Endothelial cell of umbilical vein (primary cell): ENCODE results near the gene WASHC1. TPM values are rescaled to one million over a fixed set of nuclear protein-coding genes. Genes with fewer than 3 reads are reported as not detected.
"Not testable (repeated sequence)": the region's sequence is repeated elsewhere in the genome, so short reads cannot be mapped to it uniquely, and the experiment has no call there.

Experiments used
- Bru-seq: library from RNA; stranded (reverse); fragments of 400-500 nt; gene quantifications from one replicate; lab custom pipeline; 2021; lab: Mats Ljungman, UMichigan
- BruChase-seq, 2 experiments: library from RNA; stranded (reverse); fragments of 400-500 nt; gene quantifications; one replicate each; lab custom pipeline; 2021; lab: Mats Ljungman, UMichigan
- BruUV-seq: library from RNA; stranded (reverse); fragments of 400-500 nt; replicated peaks from 2 replicates; lab custom pipeline; 2021; lab: Mats Ljungman, UMichigan
- CTCF ChIA-PET: fragments of 300-600, 350-600 bp; sonication (Branson Sonifier 250); formaldehyde crosslinking; loops from one replicate; lab custom pipeline; 2021; ENCODE audit warnings: antibody characterized with exemption, inconsistent platforms; lab: Charles Lee
- POLR2A ChIA-PET: fragments of 300-600, 350-600 bp; sonication (Branson Sonifier 250); formaldehyde crosslinking; loops from one replicate; lab custom pipeline; 2021; ENCODE audit warnings: antibody characterized with exemption, inconsistent platforms; lab: Charles Lee
- DNase-seq: peaks from one replicate; pipeline ENCODE4 v3.0.0-alpha.2; 2011; ENCODE audit warnings: low read depth, low spot score
- FAIRE-seq: peaks from 2 replicates; lab custom pipeline; 2011; peaks lifted over from hg19 to GRCh38; lab: Jason Lieb, UNC
- H2AFZ ChIP-seq: 2 replicates; pipeline ENCODE4 v1.6.0; 2012; ENCODE audit warnings: low read depth, low read length, control low read depth, inconsistent platforms
- H3K27ac ChIP-seq: 2 replicates; pipeline ENCODE4 v1.5.1; 2011; ENCODE audit warnings: low read depth, mild to moderate bottlenecking, control low read depth, low read length, moderate library complexity; ENCODE audit not compliant: insufficient read depth
- H3K27me3 ChIP-seq, 2 experiments: 2 replicates each; pipeline versions ENCODE4 v1.6.0 to v1.6.1; 2011; ENCODE audit warnings: low read length in 2 of 2, mixed read lengths in 1 of 2; ENCODE audit not compliant: control insufficient read depth in 2 of 2, insufficient read depth in 2 of 2
- H3K36me3 ChIP-seq, 2 experiments: 2 replicates in 1 of 2; 3 replicates in 1 of 2; pipeline ENCODE4 v1.5.1; 2011; ENCODE audit warnings: low read length in 2 of 2, mild to moderate bottlenecking in 1 of 2, moderate library complexity in 1 of 2; ENCODE audit not compliant: control insufficient read depth in 2 of 2, insufficient read depth in 2 of 2; ENCODE audit errors: extremely low read depth in 1 of 2
- H3K4me1 ChIP-seq: 3 replicates; pipeline ENCODE4 v1.5.1; 2011; ENCODE audit warnings: mild to moderate bottlenecking, low read length; ENCODE audit not compliant: control insufficient read depth, insufficient read depth; ENCODE audit errors: extremely low read depth
- H3K4me2 ChIP-seq: 2 replicates; pipeline ENCODE4 v1.6.1; 2011; ENCODE audit warnings: low read length, control low read depth, mixed read lengths; ENCODE audit not compliant: insufficient read depth
- H3K4me3 ChIP-seq, 3 experiments: fragments of 200-600 bp in 1 of 3; sonication (generic), shearing (Covaris generic) in 1 of 3; replicated peaks in 1 of 3; 2 replicates each; pipeline ENCODE4 v1.5.1; 2011 to 2016; ENCODE audit warnings: control low read depth in 3 of 3, low read length in 3 of 3, mild to moderate bottlenecking in 2 of 3, inconsistent platforms in 1 of 3, low read depth in 1 of 3, moderate library complexity in 1 of 3; ENCODE audit not compliant: insufficient read depth in 1 of 3
- H3K79me2 ChIP-seq: 2 replicates; pipeline ENCODE4 v1.6.0; 2012; ENCODE audit warnings: low read length, inconsistent platforms; ENCODE audit not compliant: control insufficient read depth, insufficient read depth
- H3K9ac ChIP-seq: replicated peaks from 2 replicates; pipeline ENCODE3; 2011; ENCODE audit warnings: low read length, control low read depth; ENCODE audit not compliant: insufficient read depth; ENCODE audit errors: extremely low read depth
- H3K9me1 ChIP-seq: replicated peaks from 3 replicates; pipeline ENCODE4 v1.6.0; 2011; ENCODE audit warnings: mild to moderate bottlenecking, low read length; ENCODE audit not compliant: control insufficient read depth, insufficient read depth; ENCODE audit errors: extremely low read depth
- H3K9me3 ChIP-seq: replicated peaks from 2 replicates; pipeline ENCODE4 v1.5.1; 2012; ENCODE audit warnings: low read length, inconsistent platforms; ENCODE audit not compliant: control insufficient read depth, insufficient read depth
- H4K20me1 ChIP-seq: replicated peaks from 2 replicates; pipeline ENCODE3; 2011; ENCODE audit warnings: mild to moderate bottlenecking, low read length; ENCODE audit not compliant: control insufficient read depth, insufficient read depth; ENCODE audit errors: extremely low read depth
- dilution Hi-C: fragments of 300-500 bp; cut with MboI; formaldehyde crosslinking; loops from one replicate; pipeline ENCODE4 v1.15.0; 2019; ENCODE audit warnings: low sequenced_read_pairs; ENCODE audit not compliant: extremely low pct_ligation_motif_present
- intact Hi-C: fragments of 100-400 bp; cut with micrococcal nuclease; formaldehyde crosslinking; loops from one replicate; pipeline ENCODE4 v1.10.0; 2022
- long read RNA-seq: library from polyadenylated mRNA; stranded (forward); transcript quantifications from one replicate; pipeline ENCODE4 v2.0.0, GENCODE V29; 2021
- polyA minus RNA-seq, 3 experiments: library from RNA; depleted of rRNA, polyadenylated mRNA; stranded (reverse); fragments of >200 nt; gene quantifications; 1 replicate in 1 of 3; 2 replicates in 2 of 3; pipeline ENCODE4 v1.2.3, GENCODE V29; 2011
- polyA plus RNA-seq, 4 experiments: library from polyadenylated mRNA; depleted of rRNA in 3 of 4; stranded (reverse) in 3 of 4; unstranded in 1 of 4; fragments of >200 nt; gene quantifications; 2 replicates each; pipeline versions ENCODE4 v1.2.1 to v1.2.3, GENCODE V29; 2011 to 2012; ENCODE audit warnings: missing spikeins in 1 of 4
- total RNA-seq: library from RNA; stranded (reverse); gene quantifications from 2 replicates; pipeline ENCODE4 v1.2.3, GENCODE V29; 2021

The WASHC1 gene, protein sequence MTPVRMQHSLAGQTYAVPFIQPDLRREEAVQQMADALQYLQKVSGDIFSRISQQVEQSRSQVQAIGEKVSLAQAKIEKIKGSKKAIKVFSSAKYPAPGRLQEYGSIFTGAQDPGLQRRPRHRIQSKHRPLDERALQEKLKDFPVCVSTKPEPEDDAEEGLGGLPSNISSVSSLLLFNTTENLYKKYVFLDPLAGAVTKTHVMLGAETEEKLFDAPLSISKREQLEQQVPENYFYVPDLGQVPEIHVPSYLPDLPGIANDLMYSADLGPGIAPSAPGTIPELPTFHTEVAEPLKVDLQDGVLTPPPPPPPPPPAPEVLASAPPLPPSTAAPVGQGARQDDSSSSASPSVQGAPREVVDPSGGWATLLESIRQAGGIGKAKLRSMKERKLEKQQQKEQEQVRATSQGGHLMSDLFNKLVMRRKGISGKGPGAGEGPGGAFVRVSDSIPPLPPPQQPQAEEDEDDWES
- total RNA-seq (10.3 and 12.3 TPM in 2 replicates), polyA plus RNA-seq (10.8 and 11.5 TPM in 2 replicates), polyA minus RNA-seq (6.3 and 6.5 TPM in 2 replicates), Bru-seq, nascent RNA (percentile 48 among the genes with signal in this experiment), BruChase-seq, experiment 1, labeled RNA remaining after a 6-hour chase (percentile 46 among the genes with signal in this experiment), BruChase-seq, experiment 2, labeled RNA remaining after a 2-hour chase (percentile 45 among the genes with signal in this experiment)
- 5.7 and 8.1 TPM in 2 replicates for polyA plus RNA-seq (2011; cell fraction: cytosol; rRNA removed)
- 29.6 and 39.8 TPM in 2 replicates for polyA plus RNA-seq (2011; cell fraction: nucleus; rRNA removed)
- 6.9 and 9.4 TPM in 2 replicates for polyA plus RNA-seq (2012)
- 1.4 TPM for polyA minus RNA-seq (2011; cell fraction: cytosol; rRNA and poly(A)+ RNA removed)
- polyA minus RNA-seq (2011; cell fraction: nucleus; rRNA and poly(A)+ RNA removed), result 3.6 and 5.8 TPM in 2 replicates
- long read RNA-seq, partial matches to known transcripts, result 0 of 1 reads
- long read RNA-seq, other reads (novel, unspliced or antisense), result 1 of 1 reads

DNA sequence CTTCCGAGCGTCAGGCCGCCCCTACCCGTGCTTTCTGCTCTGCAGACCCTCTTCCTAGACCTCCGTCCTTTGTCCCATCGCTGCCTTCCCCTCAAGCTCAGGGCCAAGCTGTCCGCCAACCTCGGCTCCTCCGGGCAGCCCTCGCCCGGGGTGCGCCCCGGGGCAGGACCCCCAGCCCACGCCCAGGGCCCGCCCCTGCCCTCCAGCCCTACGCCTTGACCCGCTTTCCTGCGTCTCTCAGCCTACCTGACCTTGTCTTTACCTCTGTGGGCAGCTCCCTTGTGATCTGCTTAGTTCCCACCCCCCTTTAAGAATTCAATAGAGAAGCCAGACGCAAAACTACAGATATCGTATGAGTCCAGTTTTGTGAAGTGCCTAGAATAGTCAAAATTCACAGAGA lies at the start of gene WASHC1:
WASHC1 (minus strand) TSS at position 101 of the 400 bp plus-strand sequence. CDS start 4,457 bp downstream, outside the sequence.
- H3K27me3 ChIP-seq, DNase-seq, H3K36me3 ChIP-seq, H3K4me1 ChIP-seq, dilution Hi-C loops, H4K20me1 ChIP-seq, H3K27ac ChIP-seq, H3K9me3 ChIP-seq, CTCF ChIA-PET, H3K9me1 ChIP-seq, H3K4me2 ChIP-seq, intact Hi-C loops, H2AFZ ChIP-seq, POLR2A ChIA-PET, BruUV-seq, FAIRE-seq, H3K9ac ChIP-seq, H3K79me2 ChIP-seq: not testable (repeated sequence)
- peak within 1 kb of the TSS in 2 of 3 experiments; percentile 28 to 40 for H3K4me3 ChIP-seq

DNA sequence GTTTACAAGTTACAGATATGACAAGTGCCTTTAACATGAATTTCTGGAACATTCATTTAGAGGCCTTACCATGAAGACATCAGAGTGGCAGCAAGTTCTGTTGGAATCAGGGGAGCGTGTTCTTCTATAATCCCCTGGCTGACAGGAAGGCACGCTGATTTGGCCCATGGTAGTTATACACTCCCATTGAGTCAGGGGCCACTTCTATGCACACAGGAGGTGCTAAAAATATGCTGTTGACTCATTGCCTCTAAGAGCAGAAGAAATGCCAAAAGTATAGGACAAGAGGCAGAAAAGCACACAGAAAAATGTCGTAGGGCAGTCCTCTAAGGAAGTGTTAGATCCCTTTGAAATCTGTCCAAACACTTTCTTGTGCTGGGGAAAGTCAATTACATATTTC lies 49.1 kb upstream of the WASHC1 start:
- CTCF ChIA-PET, H3K4me2 ChIP-seq, H4K20me1 ChIP-seq, H3K27me3 ChIP-seq, DNase-seq, H3K9me3 ChIP-seq, H3K79me2 ChIP-seq, H3K9me1 ChIP-seq, H3K4me3 ChIP-seq, FAIRE-seq, H3K9ac ChIP-seq, H3K36me3 ChIP-seq, intact Hi-C loops, POLR2A ChIA-PET, dilution Hi-C loops, H3K27ac ChIP-seq, H2AFZ ChIP-seq, H3K4me1 ChIP-seq, BruUV-seq: not testable (repeated sequence)

DNA sequence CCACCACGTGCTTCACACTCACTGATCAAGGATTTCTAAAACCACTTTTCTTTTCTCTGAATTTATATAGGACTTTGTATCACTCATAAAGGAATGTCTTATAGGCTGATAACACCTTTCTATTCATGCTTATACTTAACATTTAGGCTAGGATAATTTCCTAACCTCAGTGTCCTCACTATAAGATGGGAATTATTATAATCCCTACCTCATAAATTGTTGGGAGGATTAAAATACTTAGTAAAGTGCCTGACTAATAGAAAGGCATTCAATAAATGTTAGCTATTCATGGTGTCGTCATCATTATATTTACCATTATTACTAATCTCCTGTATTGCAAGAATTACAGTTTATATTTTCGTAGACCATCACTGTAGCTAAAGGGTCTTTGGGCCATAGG lies 47.1 kb upstream of the WASHC1 start:
- FAIRE-seq, H3K4me3 ChIP-seq, H3K36me3 ChIP-seq, BruUV-seq, H3K4me2 ChIP-seq, H4K20me1 ChIP-seq, H3K79me2 ChIP-seq, H3K27ac ChIP-seq, H3K9ac ChIP-seq, CTCF ChIA-PET, DNase-seq, H2AFZ ChIP-seq, dilution Hi-C loops, intact Hi-C loops, H3K9me1 ChIP-seq, H3K4me1 ChIP-seq, POLR2A ChIA-PET, H3K9me3 ChIP-seq: not testable (repeated sequence)
- H3K27me3 ChIP-seq, result peaks cover 4 to 15% of the 10 kb centered on the region in 2 experiments
